GM21526 (cell line): ENCODE results near the gene ADAD2.

Experiments
- ATAC-seq: cut with Tn5 transposase; IDR thresholded peaks from one replicate; pipeline ENCODE4 v1.9.1; 2021; ENCODE audit warnings: moderate library complexity; ENCODE audit not compliant: unreplicated experiment, low FRiP score

ADAD2 gene

DNA sequence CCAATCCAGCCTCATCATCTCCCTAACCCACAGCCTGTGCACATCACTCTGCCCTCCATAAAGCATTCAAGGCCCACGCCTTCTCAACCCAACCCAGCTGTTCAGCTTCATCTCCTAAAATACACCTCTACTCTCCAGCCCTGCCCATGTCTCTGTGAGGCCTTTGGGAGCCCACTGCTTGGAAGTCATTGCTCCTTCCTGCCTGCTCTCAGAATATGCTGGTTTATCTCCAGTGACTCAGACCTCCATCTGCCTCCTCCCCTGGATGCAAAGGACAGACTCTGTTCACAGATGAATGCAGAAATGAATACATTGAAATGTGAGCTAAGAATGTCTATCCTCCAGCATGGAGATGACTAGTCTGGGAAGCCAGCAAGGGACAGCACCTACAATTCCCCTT is 29.9 kb downstream of the ADAD2 start:
- no peak for ATAC-seq

DNA sequence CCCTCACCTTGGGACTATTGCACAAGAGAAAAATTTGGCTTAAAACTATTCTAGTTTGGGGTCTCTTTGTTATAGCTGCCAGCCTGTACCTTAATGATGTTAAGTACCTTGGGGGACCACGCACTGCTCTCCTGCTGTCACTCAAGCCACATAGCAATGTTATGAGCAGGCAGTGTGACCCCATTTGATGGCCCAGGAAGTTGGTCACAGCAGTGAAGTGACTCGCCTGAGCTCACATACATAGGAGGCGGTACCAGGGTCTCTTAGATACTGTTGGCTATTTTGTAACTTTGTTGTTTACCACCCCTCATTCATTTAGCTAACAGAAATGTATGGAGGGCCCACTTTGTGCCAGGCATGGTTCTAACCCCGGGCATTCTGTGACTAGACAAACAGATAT is 32.5 kb downstream of the ADAD2 start:
- ATAC-seq: no peak

DNA sequence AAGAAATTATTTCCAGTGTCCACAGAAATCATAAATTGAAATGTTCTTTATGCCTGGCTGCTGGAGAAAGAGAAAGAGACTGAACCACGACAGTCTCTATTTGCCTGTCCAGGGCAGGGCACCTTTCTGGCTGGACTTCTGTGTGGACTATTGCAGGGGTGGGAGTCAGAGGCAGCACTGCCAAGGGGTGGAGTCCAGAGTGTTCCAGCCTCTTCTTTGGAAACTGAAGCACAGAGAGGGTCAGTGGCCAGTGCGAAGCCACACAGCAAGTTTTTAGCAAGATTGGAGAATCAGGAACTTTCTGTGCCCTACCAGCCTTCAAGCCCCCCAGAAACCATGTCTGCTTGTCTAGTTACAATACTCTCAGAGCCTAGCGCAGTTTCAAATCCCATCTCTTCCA is 33.6 kb downstream of the ADAD2 start:
- no peak for ATAC-seq

DNA sequence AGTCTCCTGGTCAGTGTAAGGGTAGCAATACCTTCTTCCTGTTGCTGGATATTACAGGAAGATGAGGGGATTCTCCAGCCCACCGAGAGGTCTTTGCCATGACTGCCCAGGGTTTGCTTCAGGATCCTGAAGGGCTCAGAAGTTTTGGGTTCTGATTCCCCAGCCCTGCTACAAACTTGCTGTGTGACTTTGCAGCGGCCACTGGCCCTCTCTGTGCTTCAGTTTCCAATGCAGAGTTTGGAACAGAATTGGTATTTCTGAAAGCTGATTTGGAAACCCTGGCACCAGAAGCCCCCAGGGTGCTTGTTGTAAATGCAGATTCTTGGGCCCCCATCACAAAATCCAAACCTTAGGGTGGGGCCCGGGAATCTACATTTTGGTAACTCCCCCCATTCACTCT is 34.2 kb downstream of the ADAD2 start:
- ATAC-seq: no peak

DNA sequence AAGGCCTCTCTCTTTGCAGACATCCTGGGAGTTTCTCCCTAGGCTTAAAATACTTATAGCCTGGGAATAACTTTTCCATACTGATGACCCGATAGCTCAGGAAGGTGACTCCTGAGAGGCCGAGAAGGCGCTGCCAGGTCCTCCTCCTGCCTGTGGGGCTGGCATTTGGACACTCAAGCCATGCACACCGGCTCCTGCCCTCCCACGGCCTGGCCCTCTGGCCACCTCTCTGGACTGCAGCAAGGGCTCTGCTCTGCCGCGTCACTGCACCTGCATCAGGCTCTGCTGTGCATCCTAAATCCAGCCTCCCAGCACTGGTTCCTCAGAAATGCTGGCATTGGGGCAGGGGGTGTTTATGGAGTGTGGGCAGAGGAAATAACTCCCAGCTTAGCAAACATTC is 34.6 kb downstream of the ADAD2 start:
- no peak for ATAC-seq

DNA sequence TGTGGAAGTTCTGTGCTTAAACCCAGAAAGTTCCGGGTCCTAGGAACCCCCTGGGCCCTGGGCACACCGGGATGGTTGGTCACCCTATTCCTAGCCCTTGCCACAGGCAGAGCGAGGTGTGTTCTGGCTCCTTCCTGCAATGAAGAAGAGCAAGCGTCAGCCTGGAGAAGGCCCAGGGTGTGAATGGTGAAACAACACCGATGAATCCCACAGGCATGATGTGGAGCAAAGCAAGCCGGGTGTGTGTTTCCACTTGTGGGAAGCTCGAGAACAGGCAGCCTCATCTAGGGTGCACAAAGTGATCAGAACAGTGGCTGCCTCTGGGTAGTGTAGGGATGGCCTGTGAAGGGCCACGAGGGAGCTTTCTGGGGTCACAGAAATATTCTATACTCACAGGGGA is 35.1 kb downstream of the ADAD2 start:
- no peak for ATAC-seq

DNA sequence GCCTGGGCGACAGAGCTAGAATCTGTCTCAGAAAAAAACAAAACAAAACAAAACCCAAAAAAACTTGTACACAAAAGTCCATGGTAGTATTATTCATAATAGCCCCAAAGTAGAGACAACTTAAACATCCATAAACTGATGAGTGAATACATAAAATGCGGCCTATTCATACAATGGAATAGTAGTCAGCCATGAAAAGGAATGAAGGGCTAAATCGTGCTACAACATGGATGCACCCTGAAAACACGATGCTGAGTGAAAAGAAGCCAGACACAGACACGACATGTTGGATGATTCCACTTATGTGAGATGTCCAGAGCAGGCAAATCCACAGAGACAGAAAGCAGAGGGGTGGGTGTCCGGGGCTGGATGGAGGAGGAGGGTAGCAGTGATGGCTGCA is 36.6 kb downstream of the ADAD2 start:
- ATAC-seq: no peak

DNA sequence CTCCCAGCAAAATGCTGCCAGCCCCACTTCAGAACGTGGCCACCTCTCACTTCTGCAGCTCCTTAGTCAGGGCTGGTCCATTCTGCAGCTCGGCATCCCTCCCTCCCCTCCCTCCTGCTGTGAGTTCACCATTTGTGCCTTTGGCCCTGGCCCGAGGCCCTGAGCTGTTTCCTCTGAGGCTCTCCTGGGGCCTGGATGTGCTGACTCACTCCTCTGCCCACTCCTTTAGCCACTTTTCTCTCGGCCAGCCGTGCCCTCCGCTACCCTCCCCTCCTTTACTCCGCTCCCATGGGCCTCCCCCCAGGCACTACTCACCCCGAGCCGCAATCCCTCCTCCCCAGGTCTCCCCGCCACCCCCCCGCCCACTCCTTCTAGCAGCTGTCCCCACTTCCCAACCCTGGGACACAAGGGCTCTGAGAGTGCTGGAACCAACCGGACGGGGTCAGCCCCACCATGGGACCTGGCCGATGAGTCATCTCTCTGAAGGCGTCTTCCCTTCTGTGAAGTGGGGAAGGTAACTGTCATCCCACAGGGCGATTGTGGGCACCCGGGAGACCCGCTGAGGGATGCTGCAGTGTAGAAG is 37.4 kb downstream of the ADAD2 start:
- ATAC-seq: no peak

DNA sequence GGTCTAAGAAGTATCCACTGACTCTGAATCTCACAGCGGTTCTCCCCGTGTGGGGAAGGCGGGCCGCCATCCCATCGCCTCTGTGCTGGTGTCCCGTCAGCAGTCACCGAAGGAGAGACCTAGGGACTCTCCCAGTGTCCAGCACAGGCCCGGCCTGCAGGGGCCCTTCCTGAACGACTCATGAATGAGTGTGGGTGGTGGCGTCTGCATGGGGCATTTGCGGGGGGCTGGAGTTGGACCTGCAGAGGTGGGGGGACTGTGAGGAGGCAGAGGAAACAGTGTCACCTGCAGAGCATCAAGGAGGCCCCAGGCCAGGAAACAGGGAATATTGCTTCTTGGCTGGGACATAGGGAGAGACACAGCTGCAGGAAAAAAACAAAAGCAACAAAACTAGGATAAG is 38.5 kb downstream of the ADAD2 start:
- ATAC-seq: no peak

DNA sequence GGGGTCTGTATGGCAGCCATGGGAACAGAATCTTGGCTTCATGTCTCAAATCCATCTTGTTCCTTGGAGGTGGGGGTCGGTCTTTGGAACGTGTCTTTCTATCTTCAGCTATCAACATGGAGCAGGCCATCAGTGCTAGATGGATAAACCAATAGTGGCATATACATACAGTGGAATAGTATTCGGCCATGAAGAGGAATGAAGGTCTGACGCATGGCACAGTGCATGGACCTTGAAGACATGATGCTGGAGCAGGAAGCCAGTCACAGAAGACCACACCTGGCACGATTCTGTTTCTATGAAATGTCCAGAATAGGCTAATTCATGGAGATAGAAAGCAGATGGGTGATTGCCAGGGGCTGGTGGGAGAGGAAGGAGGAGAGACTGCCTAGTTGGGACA is 41.1 kb downstream of the ADAD2 start:
- ATAC-seq: no peak

DNA sequence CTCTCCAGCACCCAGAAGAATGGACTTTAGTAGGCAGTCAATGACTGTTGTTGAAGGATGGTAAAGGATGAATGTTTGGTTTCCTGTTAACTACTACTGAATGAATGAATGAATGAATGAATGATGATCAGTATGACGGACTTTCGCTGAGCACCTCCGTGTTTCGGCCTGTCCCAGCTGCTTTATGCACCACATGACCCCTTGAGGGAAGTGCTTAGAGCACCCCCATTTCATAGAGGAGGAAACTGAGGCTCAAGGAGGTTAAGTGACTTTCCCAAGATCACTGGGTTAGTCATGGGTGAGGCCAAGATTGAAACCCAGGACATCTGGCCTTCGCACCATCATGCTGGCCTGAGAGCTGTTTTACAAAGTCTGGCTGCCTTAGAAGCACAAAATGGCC is 42.0 kb downstream of the ADAD2 start:
- ATAC-seq: no peak

DNA sequence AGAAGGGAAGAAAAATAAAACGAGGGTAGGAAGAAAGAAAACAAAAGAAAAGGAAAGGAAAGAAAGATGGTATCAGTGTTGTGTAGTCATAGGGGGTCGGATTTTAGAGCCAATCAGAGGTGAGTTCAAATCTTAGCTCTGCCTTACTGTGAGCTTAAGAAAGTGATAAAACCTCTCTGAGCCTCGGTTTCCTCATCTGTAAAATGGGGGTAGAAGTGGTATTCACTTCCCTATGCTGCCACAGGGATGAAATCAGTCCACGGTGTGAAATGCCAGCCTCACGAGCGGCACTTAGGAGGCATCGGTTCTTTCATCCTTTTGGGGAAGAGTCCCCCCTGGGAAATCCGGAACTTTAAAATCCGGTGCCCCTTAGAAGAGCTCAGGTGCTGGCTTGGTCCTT is 42.8 kb downstream of the ADAD2 start:
- no peak for ATAC-seq

DNA sequence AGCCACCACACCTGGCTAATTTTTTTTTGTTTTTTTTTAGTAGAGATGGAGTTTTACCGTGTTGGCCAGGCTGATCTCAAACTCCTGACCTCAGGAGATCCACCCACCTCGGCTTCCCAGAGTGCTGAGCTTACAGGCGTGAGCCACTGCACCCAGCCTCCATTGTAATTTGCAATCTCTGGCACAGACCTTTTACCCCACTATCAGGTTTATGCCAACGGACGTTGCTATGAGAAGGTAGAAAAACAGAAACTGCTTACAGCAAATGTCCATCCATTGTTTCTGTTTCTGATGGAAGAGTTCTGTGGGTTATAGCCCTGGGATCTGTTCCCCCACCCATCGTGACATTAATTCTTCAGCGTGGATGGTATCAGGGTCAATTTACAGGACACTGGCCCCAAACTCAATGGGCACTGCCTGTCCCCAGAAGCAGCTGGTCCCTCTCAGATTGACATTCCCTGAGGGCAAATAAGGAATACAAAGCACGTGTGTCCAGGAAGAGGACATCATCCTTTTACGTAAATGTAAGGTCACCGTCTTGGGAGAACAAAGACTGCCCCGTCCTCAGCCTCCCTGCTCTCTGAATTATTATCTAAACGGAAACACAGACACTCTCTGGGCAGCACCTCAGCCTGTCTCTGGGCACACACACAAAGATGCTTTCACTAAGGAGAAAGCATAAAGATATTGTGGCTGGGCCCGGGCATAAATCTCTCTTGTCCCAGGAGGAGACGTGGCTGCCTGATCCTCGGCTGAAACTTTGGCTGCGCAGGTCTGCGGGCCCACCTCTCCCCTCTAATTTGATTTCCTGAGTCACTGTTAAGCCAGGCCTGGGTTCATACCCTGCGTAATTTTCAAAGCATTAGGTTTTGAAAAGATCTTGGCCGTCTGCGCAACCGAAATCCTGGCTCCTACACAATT is 43.6 kb downstream of the ADAD2 start:
- no peak for ATAC-seq

DNA sequence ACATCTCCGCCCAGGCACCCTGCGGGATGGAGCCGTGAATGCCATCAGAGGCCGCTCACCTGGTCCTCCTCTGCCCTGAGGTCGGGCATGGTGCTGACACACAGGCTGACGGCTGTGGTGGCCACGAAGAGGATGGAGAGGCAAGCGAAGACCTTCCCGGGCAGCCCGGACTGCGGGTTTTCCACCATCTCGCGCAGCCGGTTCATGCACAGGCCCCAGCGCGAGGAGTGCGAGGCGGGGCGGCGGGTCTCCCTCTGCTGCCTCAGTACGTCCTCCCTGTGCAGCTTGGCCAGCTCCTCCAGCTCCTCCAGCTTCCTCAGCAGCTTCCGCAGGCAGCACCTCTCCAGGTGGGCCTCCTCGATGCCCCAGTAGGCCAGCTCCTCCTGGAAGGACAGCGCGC is 45.7 kb downstream of the ADAD2 start:
- no peak for ATAC-seq

DNA sequence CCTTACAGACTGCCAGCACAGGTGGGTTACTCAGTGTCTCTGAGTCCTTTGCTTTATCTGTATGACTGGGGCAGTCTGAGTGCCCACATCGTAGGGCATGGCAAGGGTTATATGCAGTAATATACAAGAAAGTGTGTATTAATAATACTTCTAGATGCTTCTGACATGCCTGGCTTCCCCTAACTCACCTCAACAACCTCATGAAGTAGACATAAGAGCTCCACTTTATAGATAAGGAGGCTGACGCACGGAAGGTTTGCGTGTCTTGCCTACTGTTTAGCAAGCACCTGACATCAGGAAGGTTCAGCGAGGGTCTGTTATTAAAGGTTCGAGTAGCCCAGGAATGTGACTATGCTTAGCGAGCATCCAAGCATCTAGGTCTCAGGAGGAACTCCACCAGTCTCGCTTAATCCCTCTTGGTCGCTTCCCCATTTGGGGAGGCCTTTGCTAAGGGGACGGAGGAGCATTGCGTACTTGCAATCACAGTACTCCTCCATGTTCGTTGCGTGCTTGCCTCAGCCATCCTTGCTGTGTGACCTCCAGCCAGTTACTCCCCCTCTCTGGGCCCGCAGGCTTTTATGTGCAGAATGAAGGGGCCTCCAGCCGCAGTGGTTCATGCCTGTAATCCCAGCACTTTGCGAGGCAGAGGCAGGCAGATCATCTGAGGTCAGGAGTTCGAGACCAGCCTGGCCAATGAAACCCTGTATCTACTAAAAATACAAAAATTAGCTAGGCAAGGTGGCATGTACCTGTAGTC is 47.2 kb downstream of the ADAD2 start:
- no peak for ATAC-seq

DNA sequence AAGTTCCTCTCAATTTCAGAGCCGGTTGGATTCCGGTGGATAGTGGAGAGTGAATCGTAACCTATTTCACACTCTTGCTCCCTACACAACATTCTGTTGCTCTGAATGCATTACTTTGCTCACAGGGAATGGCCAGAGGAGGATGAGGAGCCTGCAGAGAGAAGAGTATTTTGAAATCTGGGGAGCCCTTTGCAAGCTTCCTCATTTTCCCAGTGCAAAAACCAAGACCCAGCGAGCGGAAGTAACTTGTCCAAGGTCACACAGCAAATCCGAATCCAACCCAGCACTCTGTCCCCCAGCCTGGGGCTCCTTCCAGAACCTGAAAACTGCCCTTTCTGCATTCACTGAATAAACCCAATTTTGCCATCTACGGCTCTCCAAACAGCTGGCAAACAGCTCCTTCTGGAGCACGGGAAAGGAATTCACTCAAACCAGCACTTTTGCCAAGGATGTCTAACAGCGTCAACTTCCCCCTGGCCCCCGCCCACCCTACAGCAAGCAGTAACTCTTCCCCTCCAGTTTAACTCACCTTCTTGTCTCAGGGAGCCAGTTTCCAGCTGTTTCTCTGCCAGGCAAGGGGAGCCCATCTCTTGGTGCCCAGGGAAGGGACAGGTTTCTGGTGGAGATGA is 48.3 kb downstream of the ADAD2 start:
- ATAC-seq: no peak

DNA sequence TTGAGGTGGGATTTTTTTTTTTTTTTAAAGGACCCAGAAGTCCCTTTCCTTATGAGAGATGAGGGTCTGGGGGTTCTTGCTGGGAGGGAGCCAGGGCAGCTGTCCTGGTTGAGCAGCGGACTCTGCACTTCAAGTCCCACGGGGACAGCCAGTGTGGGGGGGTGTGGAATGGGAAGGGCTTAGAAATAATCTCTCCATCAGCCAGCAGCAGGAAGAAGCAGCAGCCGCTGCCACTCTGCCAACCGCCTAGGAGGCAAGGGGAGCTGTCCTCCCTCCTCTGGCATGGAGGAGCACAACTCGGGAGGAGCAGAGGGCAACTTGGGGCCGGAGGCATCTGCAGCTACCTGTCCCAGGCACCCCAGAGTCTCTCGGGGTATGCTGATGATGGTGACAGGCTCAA is 49.0 kb downstream of the ADAD2 start, which contains the start of gene KCNG4:
KCNG4 (minus strand) TSS at position 104 of the 400 bp plus-strand sequence. CDS start 2,527 bp downstream, outside the sequence.
- no peak for ATAC-seq

DNA sequence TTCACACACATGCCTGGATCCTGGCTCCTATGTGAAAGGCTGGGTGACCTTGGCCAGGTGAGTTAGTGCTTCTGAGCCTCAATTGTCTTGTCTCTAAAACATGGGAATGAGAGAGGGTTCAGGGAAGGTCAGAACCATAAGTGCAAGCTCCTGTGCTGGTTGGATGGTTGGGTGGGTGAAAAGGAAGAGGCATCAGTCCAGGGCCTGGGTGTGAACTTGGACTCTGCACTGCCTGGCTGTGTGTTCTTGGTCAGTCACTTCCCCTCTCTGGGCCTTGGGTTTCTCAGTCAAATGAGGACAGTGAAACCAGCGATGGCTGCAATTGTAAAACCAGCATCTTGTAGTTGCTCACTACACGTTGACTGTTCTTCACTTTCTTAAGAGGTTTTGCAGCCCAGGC is 49.5 kb downstream of the ADAD2 start:
- ATAC-seq: no peak

DNA sequence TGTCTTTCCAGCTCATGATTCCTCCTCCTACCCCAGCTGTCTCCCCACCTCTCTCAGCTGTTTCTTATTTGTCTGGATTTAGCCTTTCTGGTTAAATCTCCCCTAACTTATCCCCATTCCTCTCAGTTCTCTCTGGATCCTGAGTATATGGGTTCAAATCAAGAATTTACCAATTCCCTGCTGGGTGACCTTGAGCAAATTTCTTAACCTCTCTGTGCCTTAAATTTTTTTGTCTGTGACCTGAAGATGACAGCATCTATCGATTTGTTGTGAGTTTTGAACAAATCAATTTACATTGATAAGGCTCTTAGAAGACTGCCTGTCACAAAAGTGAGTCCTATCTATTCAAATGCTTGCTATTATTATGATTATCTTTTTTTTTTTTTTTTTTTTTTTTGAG is 50.8 kb downstream of the ADAD2 start:
- ATAC-seq: no peak

DNA sequence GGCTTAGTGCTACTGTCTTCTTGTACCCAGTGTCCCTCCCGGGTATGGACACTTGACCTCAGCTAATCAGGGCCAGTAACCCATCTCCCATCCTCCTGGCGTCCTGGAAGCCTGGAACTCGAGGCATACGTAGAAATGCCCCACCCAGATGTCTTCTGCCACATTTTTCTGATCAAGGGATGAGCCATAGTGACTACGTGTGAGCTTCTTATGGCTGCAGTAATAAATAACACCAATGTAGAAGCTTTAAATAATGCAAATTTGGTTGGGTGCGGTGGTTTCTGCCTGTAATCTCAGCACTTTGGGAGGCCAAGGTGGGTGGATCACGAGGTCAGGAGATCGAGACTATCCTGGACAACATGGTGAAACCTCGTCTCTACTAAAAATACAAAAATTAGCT is 51.9 kb downstream of the ADAD2 start:
- no peak for ATAC-seq

DNA sequence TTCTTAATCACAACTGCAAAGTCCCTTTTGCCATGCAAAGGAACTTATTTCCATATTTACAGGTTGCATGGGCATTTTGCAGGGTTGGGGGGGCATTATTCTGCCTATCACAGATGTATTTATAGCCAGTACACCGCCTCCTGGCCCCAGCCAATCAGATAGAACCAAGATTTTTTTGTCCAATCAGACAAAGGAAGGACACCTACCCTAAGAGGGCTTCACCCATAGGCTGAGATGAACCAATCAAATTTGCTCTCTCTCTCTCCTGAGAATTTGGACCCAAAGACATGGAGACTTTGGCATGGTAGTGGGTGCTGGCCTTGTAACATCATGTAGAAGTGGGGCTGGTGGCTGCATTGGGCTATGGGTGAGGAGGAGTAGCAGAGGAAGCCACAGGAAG is 52.8 kb downstream of the ADAD2 start:
- ATAC-seq: no peak
